Medulla oblongata (tissue), 1 donor: ENCODE results near the gene GIPC3.
"Not testable (repeated sequence)": the region's sequence is repeated elsewhere in the genome, so short reads cannot be mapped to it uniquely, and the experiment has no call there.

Experiments used
- DNase-seq: peaks from one replicate; pipeline ENCODE4 v3.0.0-alpha.2; 2015; ENCODE audit errors: extremely low spot score

Gene GIPC3

DNA sequence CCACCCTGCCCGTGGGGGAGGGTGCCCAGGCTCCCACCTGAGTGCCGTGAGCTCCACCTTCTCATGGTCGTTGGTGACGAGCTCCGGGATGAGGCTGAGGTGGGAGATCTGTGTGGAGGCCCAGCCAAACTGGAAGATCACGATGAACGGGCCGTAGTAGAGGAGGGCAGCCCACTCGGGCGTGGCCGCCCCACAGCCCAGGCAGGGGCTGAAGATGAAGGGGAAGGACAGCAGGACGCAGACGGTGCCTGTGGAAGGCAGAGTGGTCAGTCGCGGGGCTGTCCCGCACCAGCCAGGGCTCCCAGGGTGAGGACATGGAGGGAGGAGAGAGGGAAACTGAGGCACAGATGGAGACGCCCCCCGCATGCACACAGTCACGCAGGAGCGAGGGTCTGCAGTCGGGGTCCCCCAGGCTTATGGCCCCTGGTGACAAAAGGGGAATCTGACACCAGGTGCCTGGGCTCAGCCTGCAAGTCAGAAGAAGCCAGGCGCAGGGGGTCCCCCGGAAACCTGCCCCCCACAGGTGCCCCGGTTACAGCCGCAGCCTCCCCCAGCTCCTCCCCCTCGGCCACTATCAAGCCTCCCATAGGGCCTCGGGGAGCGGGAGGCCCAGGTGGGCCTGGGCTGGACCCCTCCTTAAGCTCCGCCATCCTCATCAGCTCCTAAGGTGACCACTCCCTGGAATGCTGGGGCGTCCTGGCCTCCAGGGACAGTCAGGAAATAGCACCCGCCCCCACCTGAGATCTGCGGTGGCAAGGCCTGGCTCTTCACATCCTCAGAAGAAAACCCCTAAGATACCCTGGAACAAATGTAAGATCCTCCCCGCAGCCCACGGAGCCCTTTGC lies 34.1 kb upstream of the GIPC3 start:
- DNase-seq, result no peak

DNA sequence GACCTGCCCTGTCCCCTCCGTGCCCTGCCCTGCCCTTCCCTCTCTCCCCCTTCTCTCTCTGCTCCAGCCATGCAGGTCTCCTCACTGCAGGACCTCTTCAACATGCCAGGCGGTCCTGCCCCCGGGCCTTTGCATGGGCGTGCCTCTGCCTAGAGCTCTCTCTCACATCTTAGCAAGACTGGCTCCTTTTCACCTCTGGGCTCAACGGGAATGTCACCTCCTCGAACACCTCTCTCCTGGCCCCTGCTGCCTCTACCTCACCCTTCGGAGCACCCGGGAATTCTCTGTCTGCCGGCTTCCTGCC lies 33.5 kb upstream of the GIPC3 start:
- no peak for DNase-seq

DNA sequence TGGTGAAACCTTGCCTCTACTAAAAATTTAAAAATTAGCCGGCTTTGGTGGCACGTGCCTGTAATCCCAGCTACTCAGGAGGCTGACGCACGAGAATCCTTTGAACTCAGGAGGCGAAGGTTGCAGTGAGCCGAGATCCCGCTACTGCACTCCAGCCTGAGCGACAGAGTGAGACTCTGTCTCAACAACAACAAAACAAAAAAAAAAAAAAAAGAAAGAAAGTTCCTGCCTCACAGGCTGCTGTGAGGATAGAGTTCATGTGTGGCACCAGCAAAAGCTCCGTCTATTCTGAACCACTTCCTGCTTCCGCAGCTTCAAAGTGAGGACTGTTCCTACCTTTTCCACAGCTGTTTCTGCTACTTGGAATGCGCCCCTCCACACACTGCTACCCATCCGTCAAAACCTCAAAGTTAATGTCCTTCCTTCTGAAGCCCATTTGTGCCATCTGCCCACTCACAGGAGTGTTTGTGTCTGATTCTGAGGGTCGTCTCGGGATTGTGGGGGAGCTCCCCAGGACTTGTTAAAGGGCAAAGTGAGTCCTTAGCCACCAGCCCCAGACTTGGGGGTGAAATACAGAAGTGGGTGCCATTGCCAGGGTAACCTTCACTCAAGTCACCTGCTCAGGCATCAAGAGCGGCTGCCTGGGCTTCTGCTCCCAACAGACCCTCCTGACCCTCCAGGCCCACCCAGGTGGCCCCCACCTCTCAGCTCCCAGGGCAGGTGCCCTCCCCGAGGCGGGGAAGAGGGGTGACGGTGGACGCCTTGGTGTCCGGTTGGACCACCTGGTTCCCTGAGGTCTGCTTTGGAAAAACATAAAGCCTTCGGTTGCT lies 30.8 kb upstream of the GIPC3 start:
- DNase-seq, result no peak

DNA sequence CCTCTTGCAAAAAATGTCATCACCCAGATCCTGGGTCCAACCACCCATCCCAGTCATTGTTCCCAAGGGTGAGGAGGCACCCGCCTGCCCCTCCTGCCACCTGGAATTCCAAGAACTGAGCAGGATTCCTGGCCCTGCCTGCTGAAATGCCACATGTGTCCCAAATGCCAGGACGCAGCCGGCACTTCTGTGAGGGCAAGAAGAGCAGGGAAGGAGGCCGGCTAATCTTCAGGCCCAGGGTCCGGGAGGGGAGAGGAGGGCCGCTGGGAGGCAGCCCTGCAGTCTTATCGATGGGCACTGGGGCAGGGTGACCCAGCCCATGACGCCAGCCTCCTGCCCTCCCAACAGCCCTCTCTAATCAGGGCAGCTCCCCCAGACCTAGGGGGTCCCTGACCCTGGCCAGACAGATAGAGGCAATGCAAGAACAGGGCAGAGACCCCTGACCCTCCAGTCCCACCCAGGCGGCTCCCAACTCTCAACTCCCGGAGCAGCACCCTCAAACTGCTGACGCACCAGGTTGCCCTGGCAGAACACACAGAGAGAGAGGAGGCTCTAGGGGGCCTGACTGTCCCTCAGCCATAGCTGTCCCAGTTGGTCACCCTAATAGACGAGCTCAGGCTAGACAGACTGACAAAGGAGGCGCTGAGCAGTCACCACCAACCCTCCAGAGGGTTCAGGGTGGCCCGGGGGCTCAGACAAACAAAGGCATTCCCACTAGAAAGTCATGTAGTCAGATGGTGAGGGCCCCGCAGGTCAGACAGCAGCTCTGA lies 29.4 kb upstream of the GIPC3 start:
- DNase-seq, result no peak

DNA sequence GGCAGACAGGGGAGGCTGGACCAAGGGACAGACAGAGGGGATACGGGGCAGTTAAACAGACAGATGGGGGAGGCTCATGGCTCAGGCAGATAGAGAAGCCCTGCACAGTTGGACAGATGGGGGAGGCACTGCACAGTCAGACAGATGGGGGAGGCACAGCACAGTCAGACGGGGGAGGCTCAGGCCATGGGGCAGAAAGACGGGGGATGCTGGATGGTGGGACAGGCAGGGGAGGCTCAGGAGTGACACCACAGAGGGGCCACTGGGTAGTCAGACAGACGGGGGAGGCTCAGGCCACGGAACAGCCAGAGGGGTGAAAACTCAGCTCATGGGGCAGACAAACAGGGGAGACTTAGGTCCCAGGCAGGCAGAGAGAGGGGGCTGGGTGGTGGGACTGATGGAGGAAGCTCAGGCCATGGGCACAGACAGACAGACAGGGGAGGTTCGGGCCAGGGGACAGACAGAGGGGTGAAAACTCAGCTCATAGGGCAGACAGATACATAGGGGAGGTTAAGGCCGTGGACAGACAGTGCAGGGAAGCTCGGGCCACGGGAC lies 28.8 kb upstream of the GIPC3 start:
- DNase-seq, result no peak

DNA sequence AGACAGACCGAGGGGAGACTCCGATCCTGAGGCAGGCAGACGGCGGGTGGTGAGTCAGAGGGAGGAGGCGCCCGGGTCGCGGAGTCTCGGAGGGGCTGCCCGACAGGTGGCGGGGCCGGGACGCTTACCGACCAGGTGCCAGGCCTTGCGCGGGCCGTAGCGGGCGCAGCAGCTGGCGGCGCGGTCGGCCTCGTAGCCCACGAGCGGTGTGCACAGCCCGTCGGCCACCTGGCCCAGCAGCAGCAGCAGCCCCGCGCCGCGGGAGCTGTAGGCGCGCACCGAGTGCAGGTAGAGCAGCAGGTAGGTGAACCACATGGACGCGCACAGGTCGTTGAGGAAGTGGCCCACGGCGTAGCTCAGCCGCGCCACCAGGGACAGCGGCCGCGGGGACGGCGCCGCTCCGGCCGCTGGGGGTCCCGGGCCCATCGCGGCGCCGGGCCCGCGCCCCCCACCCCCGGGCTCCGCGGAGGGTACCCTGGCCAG lies 28.3 kb upstream of the GIPC3 start:
- DNase-seq, result no peak

DNA sequence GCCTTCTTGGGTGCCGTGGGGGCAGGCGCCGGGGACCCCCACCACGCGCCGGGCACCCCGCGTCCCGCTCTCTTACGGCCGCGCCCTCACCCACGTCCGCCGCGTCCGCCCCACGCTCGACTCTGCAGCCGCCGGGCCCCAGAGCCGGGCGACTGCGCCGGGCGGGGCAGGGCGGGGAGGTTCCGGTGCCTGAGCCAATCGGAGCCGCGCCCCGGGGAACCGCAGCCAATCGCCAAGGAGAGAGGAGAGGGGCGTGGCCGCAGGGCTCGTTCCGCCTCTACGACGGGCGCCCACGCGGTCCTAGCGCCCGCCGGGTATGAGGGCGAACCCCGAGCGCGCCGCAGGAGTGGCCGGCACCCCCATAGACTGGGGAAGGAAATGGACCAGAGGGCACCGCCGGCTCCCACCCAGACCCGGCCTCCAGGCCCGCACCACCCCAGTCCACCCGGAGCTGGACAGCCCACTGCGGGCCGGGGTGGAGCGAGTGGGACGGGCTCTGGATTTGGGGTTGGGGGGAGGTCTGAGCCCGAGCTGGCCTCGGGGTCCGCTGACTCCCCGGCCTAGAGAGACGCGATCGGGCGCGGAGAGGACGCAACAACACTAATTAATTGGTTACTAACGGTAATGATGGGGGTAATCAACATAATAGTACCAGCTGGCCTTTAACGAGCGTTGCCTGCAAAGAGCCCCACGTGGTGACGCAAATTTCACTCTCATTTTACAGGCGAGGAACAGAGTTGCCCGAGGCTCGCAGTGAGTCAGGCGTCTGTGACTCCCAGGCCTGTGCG lies 27.6 kb upstream of the GIPC3 start, which contains the start of gene MFSD12:
Gene MFSD12, minus strand, starts transcription at position 126 of the 788 bp plus-strand sequence. CDS start 183 bp downstream, outside the sequence.
- peak; percentile 93 for DNase-seq

DNA sequence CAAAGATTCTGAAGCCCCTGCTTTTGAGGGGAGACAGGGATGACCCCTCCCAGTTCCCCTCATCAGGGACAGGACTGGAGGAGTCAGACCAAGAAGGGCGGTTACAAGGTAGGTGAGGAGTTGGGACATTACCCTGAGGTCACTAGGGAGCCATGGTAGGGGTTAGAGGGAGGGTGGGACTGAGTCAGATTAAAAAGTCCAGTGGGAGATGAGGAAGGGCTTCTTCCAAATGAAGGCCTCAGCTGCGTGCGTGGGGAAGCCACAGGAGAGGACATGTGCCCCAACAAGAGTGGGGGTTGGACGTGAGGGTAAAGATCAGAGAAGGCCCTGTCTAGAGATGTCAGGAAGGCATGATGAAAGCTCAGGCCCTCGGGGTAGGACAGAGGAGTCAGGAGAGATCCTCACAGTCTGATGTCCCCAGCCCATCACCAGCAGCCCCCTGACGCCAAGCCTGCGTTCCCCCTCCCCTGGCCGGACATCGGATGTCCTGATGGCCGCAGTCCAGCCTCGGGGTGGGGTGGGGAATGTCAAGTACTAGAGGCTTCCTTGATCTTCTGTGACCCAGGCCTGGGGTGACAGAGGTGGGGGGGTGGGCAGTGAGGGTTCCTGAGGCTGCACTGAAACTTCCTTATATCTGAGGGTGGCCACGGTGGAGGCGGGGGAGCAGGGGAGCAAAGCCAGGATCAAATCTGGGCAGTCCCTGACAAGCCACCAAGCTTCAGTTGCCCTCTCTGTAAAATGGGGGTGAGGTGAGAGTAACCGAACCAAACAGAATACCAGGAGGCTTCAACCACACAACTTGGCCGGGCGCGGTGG lies 21.4 kb upstream of the GIPC3 start:
- no peak for DNase-seq

DNA sequence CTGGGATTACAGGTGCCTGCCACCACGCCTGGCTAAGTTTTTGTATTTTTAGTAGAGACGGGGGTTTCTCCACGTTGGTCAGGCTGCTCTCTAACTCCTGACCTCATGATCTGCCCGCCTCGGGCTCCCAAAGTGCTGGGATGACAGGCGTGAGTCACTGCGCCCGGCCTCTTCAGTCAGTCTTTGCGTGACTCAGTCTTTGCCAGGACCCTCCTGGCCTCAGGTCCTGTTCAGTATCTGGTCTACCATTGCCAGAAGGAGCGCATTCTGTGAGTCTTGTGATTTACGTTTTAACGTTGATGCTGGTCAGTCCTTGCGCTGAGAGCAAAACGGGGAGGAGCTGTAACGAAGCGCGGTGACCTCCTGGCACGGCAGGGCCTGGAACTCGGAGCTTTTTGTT lies 20.1 kb upstream of the GIPC3 start:
- no peak for DNase-seq

DNA sequence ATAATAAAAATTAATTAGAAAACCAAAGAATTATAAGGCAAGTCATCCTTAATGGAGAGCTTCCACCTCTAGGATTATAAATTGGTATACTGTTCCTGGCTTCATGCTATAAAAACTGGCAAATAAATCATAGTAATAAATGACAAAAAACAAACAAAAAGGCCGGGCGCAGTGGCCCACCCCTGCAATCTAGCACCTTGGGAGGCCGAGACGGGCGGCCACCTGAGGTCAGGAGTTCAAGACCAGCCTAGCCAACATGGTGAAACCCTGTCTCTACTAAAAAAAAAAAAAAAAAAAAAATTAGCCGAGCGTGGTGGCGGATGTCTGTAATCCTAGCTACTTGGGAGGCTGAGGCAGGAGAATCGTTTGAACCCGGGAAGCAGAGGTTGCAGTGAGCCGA lies 15.2 kb upstream of the GIPC3 start:
- not testable (repeated sequence) for DNase-seq

DNA sequence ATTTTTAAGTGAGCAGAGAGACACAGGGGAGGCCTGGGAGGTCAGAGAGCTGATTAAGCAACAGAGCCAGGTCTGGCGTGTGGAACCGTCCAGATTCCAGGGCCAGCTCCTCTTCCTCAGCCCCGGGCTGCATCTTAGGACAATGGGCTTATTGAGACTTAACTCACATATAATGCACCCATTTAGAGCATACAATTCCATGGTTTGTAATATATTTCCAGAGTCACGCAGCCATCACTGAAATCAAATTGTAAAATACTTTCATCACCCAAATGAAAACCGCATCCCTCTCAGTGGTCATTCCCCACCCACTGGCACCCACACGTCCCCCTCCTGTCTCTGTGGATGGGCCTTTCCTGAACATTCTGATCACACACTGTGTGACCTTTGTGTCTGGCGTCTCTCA lies 14.7 kb upstream of the GIPC3 start:
- DNase-seq, result peak; percentile 86

DNA sequence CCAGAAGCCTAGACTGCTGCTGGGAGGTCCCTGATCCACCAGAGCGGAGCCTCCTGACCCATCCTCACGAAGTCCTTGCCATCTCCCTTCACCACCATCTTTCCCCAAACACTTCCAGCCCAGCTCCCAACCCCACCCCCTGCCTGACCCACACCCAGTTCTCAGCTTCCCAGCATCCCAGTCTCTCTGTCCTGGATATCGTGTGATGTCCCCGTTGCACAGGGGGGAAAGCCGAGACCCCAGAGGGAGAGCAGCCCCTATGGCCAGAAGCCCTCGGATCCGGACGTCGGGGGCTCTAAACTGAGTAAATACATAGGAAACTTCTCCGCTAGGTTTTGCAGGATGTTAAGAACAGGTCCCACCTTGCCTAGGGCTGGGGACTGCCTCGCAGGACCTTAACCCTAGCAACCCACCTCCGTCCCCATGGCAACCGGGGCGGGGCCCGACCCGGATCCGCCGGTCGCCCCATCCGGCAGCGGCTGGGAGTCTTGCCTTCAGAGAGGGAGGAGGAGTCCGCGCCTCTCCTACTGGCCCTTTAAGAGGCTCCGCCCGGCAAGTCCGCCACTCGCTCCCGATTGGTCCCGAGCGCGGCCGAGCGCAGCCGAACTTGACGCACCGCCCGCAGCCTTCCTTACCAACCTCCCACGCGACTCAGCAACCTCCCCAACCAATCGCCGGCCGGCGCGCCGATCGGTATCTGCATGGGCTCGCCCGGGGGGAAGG lies 13.0 kb upstream of the GIPC3 start:
- peak; percentile 100 for DNase-seq

DNA sequence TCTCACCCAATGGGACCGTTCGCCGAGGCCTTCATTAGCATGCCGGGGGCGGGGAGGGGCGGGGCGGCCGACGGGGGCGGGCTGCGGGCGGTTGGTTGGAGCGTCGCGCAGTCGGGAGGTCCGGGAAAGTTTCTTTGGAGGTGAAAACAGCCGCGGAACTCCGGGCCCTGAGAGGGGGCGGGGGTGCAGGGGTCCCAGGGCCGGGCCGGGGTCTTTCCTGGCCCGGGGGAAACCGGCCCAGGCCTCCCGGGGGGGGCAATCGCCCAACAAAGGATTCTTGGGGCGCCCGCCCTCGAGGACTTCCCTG lies 12.5 kb upstream of the GIPC3 start, which contains the start of gene HMG20B:
Gene HMG20B, plus strand, starts transcription at position 90 of the 307 bp plus-strand sequence. CDS start 366 bp downstream, outside the sequence.
- DNase-seq, result no peak

DNA sequence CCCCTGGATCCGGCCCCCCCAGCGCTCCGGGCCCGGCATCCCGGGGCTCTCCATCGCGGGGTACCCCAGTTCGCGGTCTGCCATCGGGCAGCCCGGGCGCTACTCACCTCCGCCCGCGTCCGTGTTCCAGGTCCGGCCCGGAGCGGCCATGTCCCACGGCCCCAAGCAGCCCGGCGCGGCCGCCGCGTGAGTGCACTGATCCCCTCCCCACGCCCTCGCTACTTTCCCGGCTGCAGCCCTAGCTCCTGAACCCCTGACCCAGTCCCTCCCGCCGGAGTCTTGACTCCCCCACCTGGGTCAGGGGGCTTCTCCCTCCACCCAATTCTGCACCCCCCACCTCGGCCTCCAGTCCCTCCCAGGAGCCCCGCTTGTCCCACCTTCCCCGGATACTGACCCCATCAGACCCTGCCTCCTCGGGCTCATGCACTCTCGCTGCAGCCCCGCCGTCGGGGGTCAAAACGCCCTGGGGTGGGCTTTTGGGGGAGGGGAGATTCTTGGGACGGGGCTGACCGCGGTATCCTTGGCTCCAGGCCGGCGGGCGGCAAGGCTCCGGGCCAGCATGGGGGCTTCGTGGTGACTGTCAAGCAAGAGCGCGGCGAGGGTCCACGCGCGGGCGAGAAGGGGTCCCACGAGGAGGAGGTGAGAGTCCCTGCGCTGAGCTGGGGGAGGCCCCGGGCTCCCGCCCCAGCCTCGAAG lies 12.0 kb upstream of the GIPC3 start:
- DNase-seq, result no peak

DNA sequence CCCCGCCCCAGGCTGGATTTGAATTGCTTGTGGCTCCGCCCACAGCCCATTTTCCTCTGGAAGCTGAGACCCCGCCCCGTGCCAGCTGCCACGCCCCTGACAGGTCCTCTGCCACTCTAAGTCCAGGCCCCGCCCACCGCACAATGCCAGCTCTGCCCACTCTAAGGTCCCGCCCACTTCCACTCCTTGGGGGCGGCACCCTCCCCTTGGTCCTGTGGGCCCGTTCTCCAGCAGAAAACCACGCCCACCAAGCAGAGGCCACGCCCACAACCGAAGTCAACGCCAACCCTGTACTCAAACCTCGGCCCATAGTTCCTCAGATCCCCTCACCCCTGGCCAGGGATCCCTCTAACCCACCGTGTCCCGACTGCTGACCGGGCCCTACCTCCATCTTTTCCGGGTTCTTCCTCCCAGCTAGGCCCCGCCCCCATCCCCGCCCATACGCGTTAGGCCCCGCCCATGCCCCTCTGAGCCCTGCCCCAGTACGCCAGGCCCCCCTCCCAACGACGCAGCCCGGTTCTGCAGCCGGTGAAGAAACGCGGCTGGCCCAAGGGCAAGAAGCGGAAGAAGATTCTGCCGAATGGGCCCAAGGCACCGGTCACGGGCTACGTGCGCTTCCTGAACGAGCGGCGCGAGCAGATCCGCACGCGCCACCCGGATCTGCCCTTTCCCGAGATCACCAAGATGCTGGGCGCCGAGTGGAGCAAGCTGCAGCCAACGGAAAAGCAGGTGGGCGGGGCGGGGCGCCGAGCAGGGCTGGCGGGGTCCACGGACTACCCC lies 11.2 kb upstream of the GIPC3 start:
- DNase-seq, result peak; percentile 81

DNA sequence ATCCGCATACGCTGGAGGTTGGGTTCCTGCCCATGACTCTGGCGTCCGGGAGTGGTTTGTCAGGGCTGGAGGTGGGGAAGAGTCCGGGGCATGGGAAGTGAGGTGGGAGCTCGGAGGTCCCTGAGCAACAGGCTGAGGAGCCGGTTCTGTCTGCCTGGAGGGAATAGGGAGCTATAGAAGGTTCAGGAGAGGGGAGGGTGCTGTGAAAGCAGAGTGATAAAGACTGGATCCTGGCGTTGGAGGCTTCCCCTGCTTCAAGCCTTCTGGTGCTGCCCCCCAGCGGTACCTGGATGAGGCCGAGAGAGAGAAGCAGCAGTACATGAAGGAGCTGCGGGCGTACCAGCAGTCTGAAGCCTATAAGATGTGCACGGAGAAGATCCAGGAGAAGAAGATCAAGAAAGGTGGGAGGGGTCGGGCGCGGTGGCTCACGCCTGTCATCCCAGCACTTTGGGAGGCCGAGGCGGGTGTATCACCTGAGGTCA lies 10.0 kb upstream of the GIPC3 start:
- peak; percentile 15 for DNase-seq

DNA sequence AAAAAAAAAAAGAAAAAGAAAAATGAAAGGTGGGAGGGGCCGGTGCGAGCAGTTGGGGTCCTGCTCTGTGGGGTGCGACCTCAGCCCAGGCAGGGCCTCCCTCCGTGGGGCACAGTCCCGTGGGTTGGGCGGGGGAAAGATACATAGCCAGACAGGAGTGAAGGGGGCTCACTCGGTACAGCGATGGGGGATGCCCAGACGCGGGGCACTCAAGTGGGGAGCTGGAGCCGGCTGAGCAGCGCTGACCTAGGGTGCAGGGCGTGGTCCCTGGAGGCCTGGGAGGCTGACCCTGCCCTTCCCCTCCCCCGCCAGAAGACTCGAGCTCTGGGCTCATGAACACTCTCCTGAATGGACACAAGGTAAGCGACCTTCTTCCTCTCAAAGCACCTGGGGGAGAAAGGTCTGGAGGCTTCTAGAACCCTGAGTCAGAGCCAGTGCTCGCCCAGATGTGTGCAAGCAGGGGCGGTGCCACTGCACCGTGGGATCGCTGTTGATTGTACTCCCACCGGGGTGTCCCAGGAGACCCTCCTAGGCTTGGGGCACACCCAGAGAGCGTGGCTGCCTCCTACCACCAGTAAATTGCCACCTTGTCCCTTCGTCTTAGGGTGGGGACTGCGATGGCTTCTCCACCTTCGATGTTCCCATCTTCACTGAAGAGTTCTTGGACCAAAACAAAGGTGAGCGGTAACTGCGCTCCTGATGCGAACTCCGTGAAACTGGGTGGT lies 9.2 kb upstream of the GIPC3 start:
- no peak for DNase-seq
